ENCODE results near the gene RTBDN.
A peak's percentile ranks its signal among the peaks of the same experiment; 100 is the strongest.
"Not testable (repeated sequence)": the region's sequence is repeated elsewhere in the genome, so short reads cannot be mapped to it uniquely, and the experiment has no call there.

Gene RTBDN

DNA sequence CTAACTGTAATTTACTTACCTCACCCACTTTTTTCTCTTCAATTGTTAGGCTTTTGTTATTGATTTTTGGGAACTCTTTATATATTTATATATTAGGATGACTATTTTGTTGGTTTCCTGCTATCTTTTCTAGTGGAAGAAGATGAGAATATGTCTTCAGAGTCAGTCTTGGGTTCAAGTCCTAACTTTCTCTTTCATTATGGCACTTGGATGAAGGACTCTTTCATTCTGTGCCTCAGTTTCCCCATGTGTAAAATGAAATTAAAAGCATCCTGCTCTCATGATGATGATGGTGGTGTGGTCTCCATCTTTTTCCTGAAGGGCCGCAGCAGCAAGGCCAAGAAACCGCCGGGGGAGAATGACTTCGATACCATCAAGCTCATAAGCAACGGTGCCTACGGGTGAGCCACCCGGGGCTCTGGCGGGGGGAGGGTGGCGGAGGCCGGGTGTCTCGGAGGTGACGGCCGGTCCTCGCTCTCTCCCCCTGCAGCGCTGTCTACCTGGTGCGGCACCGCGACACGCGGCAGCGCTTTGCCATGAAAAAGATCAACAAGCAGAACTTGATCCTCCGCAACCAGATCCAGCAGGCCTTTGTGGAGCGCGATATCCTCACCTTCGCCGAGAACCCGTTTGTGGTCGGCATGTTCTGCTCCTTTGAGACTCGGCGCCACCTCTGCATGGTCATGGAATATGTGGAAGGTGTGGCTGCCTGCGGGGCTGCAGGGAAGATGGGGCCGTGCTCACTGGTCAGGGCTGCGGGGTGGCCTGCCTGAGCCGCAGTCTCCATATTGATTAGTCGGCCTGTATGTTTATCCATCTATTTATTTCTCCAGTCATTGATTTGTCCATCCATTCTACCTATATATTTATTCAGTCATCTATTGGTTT lies 23.9 kb upstream of the RTBDN start:
- no peak for DNase-seq (ENCODE audit: low read depth in 4 of 4, low spot score in 1 of 4)

DNA sequence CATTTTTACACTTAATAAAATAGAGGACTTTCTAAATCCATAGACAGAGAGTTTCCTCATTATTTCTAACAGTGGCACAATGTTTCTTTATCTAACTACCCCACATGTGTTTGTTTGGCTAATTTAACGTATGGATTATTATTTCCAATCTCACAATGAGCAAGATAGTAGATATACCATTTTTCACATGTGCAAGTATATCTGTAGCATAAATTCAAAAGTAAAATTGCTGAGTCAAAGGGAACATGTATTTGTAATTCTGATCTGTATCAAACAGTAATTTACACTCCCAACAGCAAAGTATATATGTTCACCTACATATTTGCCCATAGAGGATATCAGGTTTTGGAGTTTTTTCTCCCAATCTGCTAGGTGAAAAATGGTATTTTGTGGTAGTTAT lies 22.3 kb upstream of the RTBDN start:
- no peak for DNase-seq (ENCODE audit: low read depth in 4 of 4, low spot score in 1 of 4)

DNA sequence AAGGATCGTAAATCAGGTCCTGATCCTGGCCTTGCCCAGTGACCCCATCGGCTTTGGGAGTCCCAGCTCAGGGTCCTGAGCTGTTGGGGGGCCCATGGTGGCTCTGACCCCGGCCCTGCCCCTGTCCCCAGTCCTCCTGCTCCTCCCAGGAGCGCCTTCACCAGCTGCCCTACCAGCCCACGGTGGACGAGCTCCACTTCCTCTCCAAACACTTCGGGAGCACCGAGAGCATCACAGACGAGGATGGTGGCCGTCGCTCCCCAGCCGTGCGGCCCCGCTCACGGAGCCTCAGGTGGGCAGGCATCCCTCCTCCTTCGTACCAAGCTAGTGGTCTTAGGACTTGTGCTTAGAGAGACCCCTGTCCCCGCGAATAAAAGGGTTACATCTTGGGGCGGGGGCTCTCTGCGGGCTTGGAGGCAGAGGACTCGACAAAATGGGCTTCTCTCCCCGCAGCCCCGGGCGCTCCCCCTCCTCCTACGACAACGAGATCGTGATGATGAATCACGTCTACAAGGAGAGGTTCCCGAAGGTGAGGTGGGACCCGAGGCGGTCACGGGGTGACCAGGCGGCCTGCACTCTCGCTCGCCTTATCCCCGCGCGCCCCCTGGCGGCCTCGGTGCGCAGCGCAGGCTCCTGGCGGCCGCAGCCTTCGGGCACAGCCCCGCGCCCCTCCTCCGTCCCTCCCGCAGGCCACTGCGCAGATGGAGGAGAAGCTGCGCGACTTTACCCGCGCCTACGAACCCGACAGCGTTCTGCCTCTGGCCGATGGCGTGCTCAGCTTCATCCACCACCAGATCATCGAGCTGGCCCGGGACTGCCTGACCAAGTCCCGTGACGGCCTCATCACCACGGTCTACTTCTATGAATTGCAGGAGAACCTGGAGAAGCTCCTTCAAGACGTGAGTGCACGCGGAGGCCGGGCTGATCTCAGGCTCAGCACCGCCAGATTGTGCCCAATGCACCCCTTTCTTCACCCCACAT lies 13.1 kb upstream of the RTBDN start:
- peak; percentile 67 to 91 (median 79) for DNase-seq (ENCODE audit: low read depth in 4 of 4, low spot score in 1 of 4)

DNA sequence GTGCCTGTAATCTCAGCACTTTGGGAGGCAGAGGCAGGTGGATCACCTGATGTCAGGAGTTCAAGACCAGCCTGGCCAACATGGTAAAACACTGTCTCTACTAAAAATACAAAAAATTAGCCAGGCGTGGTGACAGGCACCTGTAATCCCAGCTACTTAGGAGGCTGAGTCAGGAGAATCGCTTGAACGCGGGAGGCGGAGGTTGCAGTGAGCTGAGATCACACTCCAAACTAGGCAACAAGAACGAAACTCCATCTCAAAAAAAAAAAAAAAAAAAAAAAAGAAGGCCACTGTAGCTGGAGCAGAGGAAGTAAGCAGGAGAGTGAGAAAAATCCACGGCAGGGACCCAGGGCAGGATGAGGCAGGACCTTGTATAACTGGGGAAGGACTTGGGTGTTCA lies 12.2 kb upstream of the RTBDN start:
- not testable (repeated sequence) for DNase-seq (ENCODE audit: low read depth in 4 of 4, low spot score in 1 of 4)

DNA sequence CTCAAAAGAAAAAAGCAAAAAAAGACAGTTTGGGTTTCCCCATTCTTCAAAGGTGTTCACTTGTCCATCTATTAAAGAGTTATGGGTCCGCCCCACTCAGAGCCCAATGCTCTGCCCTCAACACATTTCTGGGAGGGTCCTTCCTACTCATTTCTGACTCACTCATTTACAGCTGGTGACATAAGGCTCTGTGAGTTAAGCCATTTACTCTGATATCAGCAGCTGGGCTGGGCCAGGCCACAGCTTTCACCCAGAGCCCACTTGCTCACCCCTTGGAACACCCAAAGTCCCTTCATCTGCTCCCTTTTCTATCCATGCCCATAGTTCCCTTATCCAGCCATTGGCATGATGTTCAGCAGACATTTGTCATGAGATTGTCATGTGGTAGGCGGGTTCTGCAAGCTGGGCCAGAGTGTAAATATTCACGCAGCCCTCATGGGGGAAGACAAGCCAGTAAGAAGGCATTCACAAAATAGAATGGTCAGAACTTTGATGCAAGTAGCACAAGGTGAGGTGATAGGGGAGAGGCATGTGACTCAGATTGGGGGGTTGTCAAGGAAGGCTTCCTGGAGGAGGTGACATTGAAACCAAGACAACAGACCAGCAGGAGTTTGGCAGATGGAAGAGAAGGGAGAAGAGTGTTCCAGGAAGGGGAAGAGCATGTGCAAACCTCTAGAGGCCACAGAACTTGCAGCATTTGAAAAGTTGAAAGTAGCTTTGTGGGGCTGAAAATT lies 9.8 kb upstream of the RTBDN start:
- no peak for DNase-seq (ENCODE audit: low read depth in 4 of 4, low spot score in 1 of 4)

DNA sequence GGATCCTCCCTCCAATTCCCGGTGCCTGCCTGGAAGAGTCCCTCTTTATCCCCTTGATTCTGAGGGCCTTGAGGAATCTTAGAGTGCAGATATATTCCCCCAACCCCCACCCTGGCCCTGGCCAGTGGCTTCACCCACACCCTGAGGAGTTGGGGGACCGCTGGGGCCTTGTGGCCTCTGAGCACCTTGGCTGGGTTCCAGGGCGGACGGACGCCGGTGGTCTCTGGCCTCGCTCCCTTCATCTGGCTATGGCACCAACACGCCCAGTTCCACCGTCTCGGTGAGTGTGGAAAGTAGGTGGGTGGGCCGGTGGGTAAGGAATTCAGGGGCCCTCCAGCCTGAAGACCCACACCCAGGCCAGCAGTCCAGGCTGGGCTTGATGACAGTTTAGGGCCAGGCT lies 8.9 kb upstream of the RTBDN start:
- no peak for DNase-seq (ENCODE audit: low read depth in 4 of 4, low spot score in 1 of 4)

DNA sequence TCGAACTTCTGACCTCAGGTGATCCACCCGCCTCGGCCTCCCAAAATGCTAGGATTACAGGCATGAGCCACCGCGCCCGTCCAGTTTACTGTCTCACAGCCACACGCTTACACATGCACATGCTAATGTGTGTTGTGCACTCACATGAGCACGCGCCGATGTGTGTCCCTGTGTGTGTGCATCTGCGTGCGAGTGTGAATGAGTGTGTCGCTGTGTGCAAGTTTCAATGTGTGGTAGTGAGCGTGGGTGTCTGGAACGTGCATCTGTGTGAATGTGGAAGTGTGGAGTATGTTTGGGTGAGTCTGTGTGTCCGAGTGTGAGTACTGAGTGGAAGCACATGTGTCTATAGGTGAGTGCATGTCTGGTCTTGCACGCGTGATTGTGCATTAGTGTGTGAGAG lies 8.1 kb upstream of the RTBDN start:
- no peak for DNase-seq (ENCODE audit: low read depth in 4 of 4, low spot score in 1 of 4)

DNA sequence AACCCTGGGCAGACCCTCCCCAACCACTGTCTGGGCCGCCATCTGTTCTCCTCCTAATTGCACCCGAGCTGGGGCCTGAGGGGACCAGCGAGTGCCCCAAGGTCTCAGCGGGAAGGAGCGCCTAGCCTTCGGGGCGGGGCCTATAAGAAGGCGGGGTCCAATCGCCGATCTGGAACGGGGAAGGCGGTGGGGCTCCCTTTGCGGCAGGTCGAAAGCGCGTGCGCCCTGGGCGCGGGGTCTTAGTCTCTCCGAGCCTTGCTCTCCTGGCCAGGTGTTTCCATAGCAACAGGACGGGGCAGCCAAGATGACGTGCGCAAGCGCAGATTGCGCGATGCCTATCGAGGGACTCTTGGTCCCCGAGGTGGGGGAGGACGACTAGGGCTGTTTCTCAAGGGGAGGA lies 6.7 kb upstream of the RTBDN start:
- DNase-seq (ENCODE audit: low read depth in 4 of 4, low spot score in 1 of 4): no peak

DNA sequence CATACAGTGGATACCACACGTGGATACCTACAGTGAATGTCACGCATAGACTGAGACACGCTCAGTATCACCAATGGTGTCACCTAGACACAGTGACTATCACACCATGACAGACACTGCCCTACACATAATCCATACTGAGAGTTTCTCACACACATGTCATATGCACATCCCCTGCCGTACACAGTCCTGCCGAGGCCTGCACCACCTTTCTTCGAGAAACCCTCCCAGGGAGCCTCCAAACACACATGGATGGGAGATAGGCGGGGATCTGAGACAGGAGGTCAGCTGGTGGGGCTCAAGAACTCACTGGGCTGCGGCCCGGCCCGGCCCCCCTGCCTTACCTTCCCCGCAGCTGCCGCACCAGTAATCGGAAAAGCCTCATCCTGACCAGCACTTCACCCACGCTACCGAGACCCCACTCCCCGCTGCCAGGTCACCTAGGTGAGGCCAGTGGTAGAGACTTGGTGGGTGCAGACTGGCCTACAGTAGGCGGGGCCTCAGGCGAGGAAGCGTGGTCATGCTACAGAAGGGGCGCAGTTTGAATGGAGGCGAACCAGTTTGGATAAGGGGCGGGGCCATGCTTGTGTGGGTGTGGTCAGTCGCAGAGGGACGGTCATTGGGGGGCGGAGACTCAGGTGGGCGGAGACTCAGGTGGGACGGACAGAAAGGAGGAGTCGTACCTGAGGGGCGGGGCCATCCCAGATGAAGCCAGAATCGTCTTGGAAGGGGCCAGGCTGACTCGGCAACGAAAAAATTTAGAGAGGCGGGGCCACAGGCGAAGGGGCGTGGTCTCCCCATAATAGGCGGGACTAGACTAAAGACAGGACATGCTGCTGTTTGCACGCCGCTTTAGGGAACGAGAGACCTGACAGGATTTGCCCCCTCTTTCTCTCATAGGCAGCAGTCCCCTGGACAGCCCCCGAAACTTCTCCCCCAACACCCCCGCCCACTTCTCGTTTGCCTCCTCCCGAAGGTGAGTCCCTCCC lies 6.0 kb upstream of the RTBDN start:
- DNase-seq (ENCODE audit: low read depth in 4 of 4, low spot score in 1 of 4): peak in 1 of 4 experiments; percentile 40

DNA sequence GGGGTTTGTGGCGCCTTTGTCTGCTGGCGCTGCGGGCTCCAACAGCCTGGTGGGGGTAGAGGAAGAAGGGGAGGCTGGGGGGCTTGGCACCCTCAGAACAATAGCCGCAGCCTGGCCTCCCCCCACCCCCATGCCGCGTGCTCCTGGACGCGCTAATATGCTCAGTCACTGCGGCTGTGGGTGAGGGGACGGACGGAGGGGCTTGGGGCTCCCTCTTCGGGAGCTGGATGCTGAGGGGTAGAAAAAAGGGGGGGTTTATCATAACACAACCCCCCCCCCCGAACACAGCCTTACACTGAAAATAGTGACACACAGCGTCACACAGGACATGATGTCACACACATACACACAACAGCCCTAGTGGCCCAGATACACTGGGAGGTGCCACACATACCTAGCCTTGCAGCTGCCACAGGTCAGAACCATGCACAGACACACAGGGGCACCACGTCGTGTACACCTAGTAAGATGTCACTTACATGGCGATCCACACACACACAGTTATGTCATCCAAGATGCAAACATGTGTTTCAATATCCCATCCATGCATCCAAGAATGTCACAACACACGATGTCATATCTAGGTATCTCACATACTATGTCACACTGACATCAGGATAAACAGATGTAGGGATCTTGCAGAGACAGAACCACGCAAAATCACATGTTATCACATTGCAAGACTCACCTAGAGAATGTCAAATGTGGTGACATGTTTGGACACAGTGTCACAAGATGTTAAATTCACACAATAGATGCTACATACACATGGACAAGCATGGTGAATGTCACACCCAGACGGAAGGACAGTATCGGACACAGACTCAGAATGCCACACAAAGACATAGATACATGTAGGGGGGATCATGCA lies 4.7 kb upstream of the RTBDN start:
- no peak for DNase-seq (ENCODE audit: low read depth in 4 of 4, low spot score in 1 of 4)

DNA sequence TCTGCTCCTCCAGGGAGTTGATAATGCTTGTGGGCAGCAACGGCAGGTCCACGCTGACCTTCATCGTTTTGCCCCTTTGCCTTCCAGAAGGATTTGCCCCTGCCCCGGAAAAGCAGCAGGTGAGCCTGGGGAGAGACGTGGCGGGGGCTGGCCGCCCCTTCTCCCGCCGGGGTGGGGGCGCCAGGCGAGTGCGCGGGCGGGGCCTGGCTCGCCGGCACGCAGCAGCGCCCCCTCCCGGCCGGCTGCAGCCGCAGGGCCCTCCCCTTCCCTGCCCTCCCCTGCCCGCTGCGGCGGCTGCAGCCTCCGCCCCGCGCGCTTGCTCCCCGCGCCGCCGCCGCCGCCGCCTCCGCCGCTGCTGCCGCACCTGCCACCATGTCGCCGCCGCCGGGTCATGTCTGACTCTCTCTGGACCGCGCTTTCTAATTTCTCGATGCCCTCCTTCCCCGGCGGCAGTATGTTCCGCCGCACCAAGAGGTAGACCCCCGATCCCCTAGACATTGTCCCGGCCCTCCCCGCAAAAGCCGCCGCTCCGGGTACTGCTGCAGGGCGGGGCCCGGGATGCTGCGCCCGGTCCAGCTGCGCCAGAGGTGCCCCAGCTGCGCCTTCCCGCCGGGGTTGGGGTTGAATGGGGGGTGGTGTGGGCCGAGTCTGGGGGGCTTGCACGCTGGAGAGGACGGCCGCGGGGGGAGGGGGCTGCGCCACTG lies 4.0 kb upstream of the RTBDN start, which contains the start of gene MAST1:
TSS of gene MAST1 (plus strand) at position 334 of the 704 bp plus-strand sequence. CDS start at position 392, 58 bp downstream.
- DNase-seq (ENCODE audit: low read depth in 4 of 4, low spot score in 1 of 4): peak in 2 of 4 experiments; percentile 32 to 50

DNA sequence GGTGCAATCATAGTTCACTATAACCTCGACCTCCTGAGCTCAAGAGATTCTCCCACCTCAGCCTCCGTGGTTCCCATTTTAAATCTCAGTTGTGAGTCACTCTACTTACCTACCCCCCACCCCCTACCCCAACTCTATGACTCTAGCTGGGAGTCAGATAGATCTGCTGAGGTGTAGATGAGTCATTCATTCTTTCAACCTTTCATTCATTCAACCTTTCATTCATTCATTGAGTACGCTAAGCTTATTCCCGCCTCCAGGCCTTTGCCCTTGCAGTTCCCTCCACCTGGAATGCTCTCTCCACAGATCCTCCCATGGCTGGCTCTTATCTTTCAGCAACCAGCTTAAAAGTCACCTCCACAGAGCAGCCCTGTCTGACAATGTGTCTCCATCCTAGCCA lies 2.8 kb upstream of the RTBDN start:
- no peak for DNase-seq (ENCODE audit: low read depth in 4 of 4, low spot score in 1 of 4)

DNA sequence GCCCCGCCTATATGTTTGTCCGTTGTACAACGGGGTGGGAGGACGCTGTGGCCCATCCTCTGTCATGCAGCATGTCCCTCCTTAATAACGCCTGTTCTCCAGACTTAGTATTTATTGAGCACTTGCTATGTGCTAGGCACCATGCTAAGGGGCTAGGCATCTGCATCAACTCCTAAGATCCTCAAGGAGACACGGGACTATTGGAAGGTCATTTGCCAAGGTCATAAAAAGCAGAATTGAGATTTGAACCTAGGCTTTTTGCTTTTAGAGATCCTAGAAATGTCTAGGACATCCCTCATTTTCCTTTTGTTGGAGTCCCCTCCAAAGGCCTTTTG lies 2.1 kb upstream of the RTBDN start:
- DNase-seq (ENCODE audit: low read depth in 4 of 4, low spot score in 1 of 4): no peak

DNA sequence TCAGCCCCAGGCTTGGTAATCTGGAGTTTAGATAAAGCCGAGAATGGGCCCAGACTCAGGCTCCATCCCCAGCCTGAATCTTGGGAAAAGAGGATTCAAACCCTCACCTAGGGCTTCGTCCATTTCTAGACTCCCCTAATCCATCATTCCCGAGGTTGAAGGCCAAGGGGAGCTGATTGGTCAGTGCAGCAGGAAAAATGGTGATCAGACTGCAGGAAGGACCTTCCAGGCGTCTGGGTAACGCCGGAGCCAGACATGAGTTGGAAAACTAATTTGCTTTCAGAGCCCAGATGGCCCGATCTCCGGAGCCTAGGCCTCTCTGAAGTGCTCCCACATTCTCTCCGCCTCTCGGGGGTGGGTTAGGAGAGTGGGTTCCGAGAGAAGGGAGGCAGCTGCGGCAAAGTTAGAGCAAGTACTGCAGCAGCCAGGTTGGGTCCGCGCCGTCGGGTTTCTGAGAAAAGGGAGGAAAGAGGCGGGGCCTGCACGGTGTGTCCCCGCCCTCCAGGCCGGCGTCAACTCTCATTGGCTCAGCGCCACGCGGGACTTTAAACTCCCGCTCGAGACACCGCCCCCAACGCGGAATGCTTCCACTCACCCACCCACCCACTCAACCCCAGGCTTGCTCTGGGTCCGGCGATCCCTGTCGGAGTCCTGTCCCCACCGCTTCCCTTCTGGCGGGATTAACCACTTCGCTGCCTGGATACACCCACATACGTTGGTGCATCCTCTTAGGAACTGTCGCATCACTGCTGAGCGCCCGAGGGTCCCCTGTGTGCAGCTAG lies 788 bp upstream of the RTBDN start:
- DNase-seq (ENCODE audit: low read depth in 4 of 4, low spot score in 1 of 4): no peak

DNA sequence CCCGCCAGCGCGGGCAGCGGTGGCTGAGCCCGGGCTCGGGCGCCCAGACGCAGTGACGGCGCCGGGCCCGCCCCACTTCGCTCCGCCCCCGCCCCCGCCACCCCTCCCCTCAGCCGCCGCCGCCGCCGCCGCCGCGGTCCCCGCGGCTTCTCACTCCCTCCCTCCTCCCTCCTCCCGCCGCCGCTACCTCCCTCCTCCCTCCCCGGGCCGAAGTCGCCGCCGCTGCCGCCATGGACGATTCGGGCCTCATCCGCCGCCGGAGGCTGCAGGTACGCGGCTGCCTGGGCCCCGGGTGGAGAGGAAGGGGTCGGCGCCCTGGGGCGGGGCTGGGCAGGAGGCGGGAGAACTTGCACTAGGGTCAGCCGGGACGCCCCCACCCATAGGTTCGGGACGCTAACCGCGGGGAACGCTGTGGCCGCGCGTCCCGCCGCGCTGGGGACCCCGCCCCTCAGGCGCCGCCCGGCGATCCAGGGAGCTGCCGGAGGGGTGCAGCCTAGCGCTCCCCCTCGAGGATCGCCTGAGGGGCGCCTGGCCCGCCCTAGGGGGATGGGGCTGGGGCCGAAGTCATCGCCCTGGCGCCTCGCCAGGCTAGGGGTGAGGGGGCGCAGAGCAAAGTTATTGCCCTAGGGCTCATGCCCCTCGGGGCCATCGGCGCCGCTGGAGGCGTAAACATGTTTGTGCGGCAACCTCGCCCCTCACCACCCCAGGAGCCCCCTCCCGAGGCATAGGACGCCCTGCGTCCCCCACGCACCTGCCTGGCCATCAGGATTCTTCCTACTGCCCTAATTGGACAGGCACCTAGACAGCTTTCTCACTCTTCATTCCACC lies 427 bp downstream of the RTBDN start:
- no peak for DNase-seq (ENCODE audit: low read depth in 4 of 4, low spot score in 1 of 4)

DNA sequence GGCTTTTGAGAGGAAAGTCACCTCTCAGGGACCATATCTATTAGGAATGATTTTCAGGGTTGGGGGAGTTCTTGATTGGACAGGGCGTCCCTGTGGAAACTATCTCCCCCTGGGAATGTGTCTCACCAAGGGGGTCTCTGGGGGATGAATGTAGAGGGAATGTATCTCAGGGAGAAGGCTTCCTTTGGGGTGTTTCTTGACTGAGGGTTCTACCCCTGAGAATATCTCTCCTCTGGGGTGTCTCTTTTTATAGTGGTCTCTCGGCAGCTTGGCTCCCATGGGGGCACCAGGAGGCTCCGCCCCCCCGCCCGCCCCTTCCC lies 1.0 kb downstream of the RTBDN start:
- DNase-seq (ENCODE audit: low read depth in 4 of 4, low spot score in 1 of 4): no peak

DNA sequence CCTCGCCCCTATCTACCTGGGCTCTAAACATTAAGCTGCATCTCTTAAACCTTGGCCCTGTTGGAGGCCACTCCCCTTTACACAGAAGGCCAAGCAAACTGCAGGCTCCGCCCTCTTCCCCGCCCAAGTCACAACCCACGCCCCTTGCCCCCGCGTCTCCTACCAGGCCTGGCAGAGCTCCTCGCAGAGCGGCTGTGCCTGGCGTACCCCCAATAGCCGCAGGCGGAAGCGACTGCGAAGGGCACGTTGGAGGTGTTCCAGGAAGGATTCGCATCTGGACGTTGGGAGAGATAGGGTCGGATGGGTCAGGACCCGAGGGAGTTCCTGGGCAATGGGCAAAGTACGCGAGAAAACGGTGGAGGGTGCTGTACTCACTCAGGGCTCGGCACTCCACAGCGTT lies 5.9 kb downstream of the RTBDN start:
- no peak for DNase-seq (ENCODE audit: low read depth in 4 of 4, low spot score in 1 of 4)
